ENCODE measurements around the gene WDR1. TPM values are rescaled to one million over a fixed set of nuclear protein-coding genes. Genes with fewer than 3 reads are reported as not detected.

The WDR1 gene
- total and polyA plus RNA-seq, 2 of the 13 experiments (the other 11 are each of a cell fraction or from before 2014, with no cell fraction given): 106 to 198 TPM

- intact Hi-C loops (cut with micrococcal nuclease; ENCODE audit: unreplicated experiment) (no loop called here), in situ Hi-C loops (cut with HindIII; ENCODE audit: extremely low pct_ligation_motif_present, low pct_unique_long_range_greater_than_20kb) (no loop called here)
- H3K27me3 ChIP-seq (ENCODE audit: control insufficient read depth in 1 of 2, insufficient read depth in 2 of 2, low read length in 2 of 2): no peaks in the 10 kb centered on the region
- no peaks in the 10 kb centered on the region for H3K36me3 ChIP-seq (replicated peaks in 1 of 2; ENCODE audit: control insufficient read depth in 1 of 2, insufficient read depth in 2 of 2, low read length in 2 of 2)
- no peak overlapping the region for H3K4me2 ChIP-seq (ENCODE audit: low read depth, low read length)
- WGBS (ENCODE audit: low lambda C conversion rate): 98% methylated on average over 2 of the region's 2 CpGs
- no peaks in the 10 kb centered on the region for H4K20me1 ChIP-seq (ENCODE audit: insufficient read depth, low read length)
- BruUV-seq (replicated peaks): no TSS peak
- no peak for DNase-seq (ENCODE audit: low spot score)
- no peak overlapping the region for H3K9ac ChIP-seq (ENCODE audit: insufficient read depth, low read depth, low read length)
- no peaks in the 10 kb centered on the region for H3K9me3 ChIP-seq (ENCODE audit: low read length)
- no peaks in the 10 kb centered on the region for H3K79me2 ChIP-seq (ENCODE audit: insufficient read depth, low read length)
- ChIA-PET POLR2A (interaction anchor here (1.4 kb wide), 1 partner anchor 49 kb away, joined by 4 read pairs; no protein-coding TSS in a partner anchor), CTCF (ENCODE audit: low intra/inter-chr PET ratio, low total read pairs) (no interaction called here)
- no peak for FAIRE-seq
- H3K4me3 ChIP-seq (replicated peaks in 1 of 3; ENCODE audit: insufficient read depth in 1 of 3, low read depth in 2 of 3, low read length in 3 of 3): no peak overlapping the region
- H2AFZ ChIP-seq (ENCODE audit: low read length): no peak overlapping the region
- ATAC-seq: no peak
- H3K27ac ChIP-seq (ENCODE audit: extremely low read length, insufficient read depth, low read length): no peak overlapping the region
- peaks cover 23% of the 10 kb centered on the region for H3K4me1 ChIP-seq (ENCODE audit: insufficient read depth, low read length)
- TF ChIP-seq AHDC1 (CRISPR knock-in tag; IDR thresholded peaks at IDR 0.05; ENCODE audit: borderline replicate concordance) (no peak), MAFG (CRISPR knock-in tag; IDR thresholded peaks at IDR 0.05) (no peak), ZBTB46 (CRISPR knock-in tag; IDR thresholded peaks at IDR 0.05; ENCODE audit: borderline replicate concordance) (no peak), CENPX (CRISPR knock-in tag; IDR thresholded peaks at IDR 0.05) (no peak), SNAPC4 (CRISPR knock-in tag; IDR thresholded peaks at IDR 0.05) (no peak), ZNF121 (CRISPR knock-in tag; IDR thresholded peaks at IDR 0.05) (no peak), GZF1 (CRISPR knock-in tag; IDR thresholded peaks at IDR 0.05) (no peak), ZNF510 (CRISPR knock-in tag; IDR thresholded peaks at IDR 0.05; ENCODE audit: low read depth) (no peak), NCOA5 (CRISPR knock-in tag; IDR thresholded peaks at IDR 0.05) (no peak), ZNF513 (CRISPR knock-in tag; conservative IDR thresholded peaks at IDR 0.05) (no peak), RFX1 (IDR thresholded peaks at IDR 0.05) (no peak)
Observed at GRCh38 chr4:10066206-10066605, 50.4 kb downstream of the WDR1 start.
